ENCODE data around the gene BHLHE41.

The BHLHE41 gene

GRCh38 chr12:26134540-26134939, 9.7 kb upstream of the BHLHE41 start:
- no peak for DNase-seq (ENCODE audit: low read depth in 2 of 2)

GRCh38 chr12:26133521-26133920, 8.7 kb upstream of the BHLHE41 start:
- DNase-seq (ENCODE audit: low read depth in 2 of 2): no peak

- no peak for DNase-seq (ENCODE audit: low read depth in 2 of 2)
Observed at GRCh38 chr12:26132866-26133265, 8.0 kb upstream of the BHLHE41 start.

- no peak for DNase-seq (ENCODE audit: low read depth in 2 of 2)
Observed at GRCh38 chr12:26131936-26132335, 7.1 kb upstream of the BHLHE41 start.

- no peak for DNase-seq (ENCODE audit: low read depth in 2 of 2)
Observed at GRCh38 chr12:26130728-26131127, 5.9 kb upstream of the BHLHE41 start.

- no peak for DNase-seq (ENCODE audit: low read depth in 2 of 2)
Observed at GRCh38 chr12:26128168-26128567, 3.3 kb upstream of the BHLHE41 start.

GRCh38 chr12:26127404-26127803, 2.6 kb upstream of the BHLHE41 start:
- no peak for DNase-seq (ENCODE audit: low read depth in 2 of 2)

- DNase-seq (ENCODE audit: low read depth in 2 of 2): no peak
Observed at GRCh38 chr12:26126340-26127284, 1.8 kb upstream of the BHLHE41 start.

- DNase-seq (ENCODE audit: low read depth in 2 of 2): no peak
Observed at GRCh38 chr12:26125400-26126339, 833 bp upstream of the BHLHE41 start.

GRCh38 chr12:26123482-26123980, 1.3 kb downstream of the BHLHE41 start:
- no peak for DNase-seq (ENCODE audit: low read depth in 2 of 2)

- DNase-seq (ENCODE audit: low read depth in 2 of 2): no peak
Observed at GRCh38 chr12:26122681-26123481, 2.0 kb downstream of the BHLHE41 start.

GRCh38 chr12:26122061-26122680, 2.7 kb downstream of the BHLHE41 start:
- no peak for DNase-seq (ENCODE audit: low read depth in 2 of 2)

GRCh38 chr12:26121323-26122060, 3.3 kb downstream of the BHLHE41 start:
- no peak for DNase-seq (ENCODE audit: low read depth in 2 of 2)

- no peak for DNase-seq (ENCODE audit: low read depth in 2 of 2)
Observed at GRCh38 chr12:26120561-26121274, 4.1 kb downstream of the BHLHE41 start.

GRCh38 chr12:26119391-26119989, 5.3 kb downstream of the BHLHE41 start:
- DNase-seq (ENCODE audit: low read depth in 2 of 2): no peak

GRCh38 chr12:26118308-26118707, 6.5 kb downstream of the BHLHE41 start:
- DNase-seq (ENCODE audit: low read depth in 2 of 2): no peak

GRCh38 chr12:26116829-26117715, 7.8 kb downstream of the BHLHE41 start:
- DNase-seq (ENCODE audit: low read depth in 2 of 2): no peak

- DNase-seq (ENCODE audit: low read depth in 2 of 2): no peak
Observed at GRCh38 chr12:26114720-26115401, 10.0 kb downstream of the BHLHE41 start.
